HUDEP-2 (cell line): ENCODE measurements around the gene ZFYVE27.

ENCODE experiments used
- DNase-seq, 76 experiments: peaks; one replicate each; lab custom pipeline; 2025; ENCODE audit not compliant: unreplicated experiment in 76 of 76; lab: John Stamatoyannopoulos, UW

ZFYVE27 gene

DNA sequence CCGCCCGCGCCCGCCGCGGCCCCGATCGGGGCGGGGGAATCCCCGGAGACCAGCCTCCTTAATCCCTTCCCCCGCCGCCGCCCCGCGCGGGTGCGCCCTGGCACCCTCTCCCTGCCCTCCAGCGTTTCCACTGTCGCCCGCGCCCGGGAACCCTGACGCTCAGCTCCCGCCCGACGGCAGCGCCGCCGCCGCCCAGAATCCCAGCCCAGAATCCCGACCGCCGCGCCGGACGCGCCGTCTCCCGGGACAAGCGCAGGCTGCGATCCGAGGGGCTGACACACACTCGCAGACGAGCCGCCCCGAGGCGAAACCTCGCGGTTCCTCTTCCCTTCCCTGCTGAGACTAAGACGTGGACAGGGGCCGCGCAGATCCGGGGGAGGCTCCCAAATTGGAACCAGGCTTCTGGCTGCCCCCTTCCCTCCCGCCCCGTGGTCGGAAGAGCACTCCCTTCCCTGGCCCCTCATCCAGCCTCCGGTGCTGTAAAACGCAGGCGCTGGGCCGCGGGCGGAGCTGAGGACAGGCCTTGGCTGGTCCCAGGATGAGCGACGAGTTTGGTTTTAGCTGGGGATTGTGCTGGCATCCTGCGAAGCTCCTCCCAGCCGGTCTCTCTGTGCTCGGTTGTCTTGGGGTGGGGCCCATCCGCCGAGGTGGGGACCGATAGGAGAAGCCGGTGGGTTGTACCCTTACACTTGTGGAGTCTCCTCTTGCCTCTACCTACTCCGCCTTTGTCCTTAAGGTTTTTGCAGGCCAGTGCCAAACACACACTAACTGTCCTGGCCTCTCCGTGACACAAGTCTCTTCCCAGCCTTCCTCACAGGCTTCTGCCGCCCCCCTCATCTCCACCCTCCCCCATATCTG, 22.3 kb upstream of the ZFYVE27 start:
- DNase-seq, result peak in 40 of 76 experiments; percentile 9 to 66 (median 32)

DNA sequence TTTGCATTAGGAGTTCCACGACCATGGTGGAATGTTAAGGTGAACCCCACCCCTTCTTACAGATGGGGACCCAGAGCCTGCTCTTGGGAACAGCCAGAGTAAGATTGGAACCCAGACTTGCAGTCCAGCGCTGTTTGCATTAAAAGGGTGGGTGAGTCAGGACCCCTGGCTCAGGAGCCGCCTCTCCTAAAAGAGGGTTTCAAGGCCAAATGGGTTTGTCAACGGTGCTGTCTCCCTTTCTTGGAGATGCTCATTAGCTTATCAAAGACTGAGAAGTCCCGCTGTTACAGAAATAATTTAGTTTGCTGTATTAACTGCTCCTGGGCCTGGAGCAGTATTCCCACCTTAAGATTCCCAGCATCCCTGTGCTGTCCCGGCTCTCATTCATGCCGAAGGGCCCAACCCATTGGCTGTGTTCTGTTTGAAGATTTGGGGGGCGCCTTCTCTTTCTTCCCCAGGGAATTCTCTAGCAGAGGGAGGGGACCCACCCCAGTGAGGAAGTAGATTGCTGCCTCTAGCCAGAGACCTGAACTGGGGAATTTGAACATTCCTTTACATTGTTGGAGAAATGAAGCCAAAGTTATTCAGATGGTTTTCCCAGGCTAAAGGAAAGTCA, 21.6 kb upstream of the ZFYVE27 start:
- no peak for DNase-seq

- no peak for DNase-seq
These were observed 19.3 kb upstream of the ZFYVE27 start for GRCh38 chr10:97717627-97718026.

GRCh38 chr10:97718178-97718577, 18.8 kb upstream of the ZFYVE27 start:
- peak in 5 of 76 experiments; percentile 10 to 18 (median 12) for DNase-seq

DNA sequence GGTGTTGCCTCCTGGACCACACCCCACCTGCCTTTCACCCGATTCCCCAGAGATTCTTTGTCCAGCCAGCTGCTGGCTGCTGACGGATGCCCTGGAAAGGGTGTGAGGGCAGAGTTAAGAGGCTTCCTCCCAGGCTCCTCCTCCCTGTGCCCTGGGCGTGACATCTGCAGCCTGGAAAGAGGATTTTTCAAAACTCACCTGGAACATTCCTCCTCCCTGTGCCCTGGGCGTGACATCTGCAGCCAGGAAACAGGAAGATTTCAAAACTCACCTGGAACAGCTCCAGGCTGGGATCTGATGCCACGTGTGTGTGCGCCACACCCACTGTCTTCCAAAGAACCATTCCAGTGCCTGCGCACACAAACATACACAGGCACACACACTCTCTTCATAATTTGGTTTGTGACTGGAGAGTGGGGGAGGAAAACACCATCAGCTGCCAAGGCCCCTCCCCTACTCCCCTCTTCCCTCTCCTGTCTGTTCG, 18.2 kb upstream of the ZFYVE27 start:
- no peak for DNase-seq

DNA sequence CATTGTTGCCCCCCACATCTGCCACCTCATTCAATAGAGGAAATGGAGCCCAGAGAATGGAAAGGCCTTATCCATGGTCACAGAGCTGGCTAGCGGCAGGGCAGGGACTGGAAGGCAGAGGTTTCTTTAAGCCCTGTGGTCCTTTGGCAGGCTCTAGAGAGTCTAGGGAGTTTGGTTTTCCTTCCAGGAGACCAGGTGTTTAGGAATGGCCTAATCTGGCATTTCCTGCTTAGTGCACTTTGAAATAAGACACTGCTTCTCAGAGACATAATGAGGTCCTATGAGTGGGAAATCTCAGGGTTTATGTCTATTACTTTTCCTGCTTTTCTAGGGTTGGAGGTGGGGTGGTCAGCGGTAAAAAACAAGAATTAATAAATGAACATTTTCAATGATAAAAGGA, 17.3 kb upstream of the ZFYVE27 start:
- DNase-seq, result no peak

- DNase-seq, result no peak
These were observed 14.8 kb upstream of the ZFYVE27 start for GRCh38 chr10:97721871-97722780.

DNA sequence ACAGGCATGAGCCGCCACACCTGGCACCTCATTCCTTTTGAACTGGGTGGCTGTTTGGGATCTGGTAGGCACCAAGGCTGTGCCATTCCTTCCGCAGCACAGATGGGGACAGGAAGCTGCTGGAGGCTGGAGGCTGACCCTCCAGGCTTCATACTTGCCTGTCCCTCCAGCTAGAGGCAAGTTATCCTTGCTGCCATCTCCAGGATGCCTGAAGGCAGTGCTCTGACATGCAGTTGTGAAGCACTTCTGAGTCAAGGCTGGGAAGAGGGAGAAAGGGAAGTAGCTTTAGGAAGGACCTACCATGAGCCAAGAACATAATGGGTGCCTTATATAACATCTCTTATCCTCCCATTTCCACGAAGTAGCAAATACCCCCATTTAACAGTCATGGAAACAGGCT, 13.9 kb upstream of the ZFYVE27 start:
- DNase-seq, result no peak

DNA sequence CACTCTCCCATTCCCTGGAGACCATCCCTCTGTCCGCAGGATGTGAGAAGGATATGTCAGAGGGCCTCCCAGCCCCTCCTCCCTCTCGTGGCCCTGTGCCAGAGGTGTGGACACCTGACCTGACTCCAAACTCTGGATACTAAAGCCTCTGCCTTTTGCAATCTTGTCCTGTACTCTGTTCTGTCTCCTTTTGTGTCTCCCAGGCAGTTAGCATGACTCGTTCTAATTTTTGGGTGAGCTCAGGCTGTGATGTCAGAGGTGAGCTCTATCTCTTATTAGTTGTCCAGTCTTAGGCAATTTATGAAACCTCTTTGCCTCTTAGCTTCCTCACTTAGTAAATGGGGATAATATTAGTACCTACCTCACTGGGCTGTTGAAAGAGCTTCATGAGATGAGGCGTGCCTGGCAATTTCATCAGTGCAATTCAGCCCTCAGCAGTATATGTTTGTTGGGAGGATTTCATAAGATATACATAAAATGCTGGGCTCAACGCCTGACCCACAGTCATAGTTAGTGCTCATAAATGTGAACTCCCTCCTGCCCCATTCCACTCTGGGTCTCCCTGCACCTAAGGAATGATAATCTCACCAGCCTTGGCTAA, 12.5 kb upstream of the ZFYVE27 start:
- no peak for DNase-seq

DNA sequence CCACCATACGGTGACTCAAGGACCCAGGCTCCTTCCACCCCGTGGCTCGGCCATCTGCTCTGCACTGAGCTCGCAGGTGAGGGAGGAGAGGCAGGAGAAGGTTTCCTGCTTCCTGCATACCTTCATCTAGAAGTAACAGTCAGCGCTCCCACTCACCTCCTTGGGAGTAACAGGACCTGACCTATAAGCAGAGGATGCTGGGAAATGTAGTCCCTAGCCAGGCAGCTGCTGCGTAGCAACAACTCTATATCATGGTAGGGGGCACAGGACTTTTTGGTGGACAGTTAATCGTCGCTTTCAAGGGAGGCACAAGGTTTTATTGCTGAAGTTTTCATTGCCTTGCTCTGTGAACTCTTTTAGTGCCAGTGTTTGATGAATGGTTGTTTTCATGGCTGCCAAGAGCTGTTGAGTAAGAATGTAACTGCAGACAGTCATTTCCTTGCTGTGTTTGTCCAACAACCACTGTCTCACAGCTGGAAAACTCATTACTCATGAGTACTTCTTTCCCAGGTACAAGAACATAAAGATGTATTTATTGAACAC, 10.2 kb upstream of the ZFYVE27 start:
- DNase-seq, result no peak

GRCh38 chr10:97729014-97729413, 7.9 kb upstream of the ZFYVE27 start:
- DNase-seq, result no peak

GRCh38 chr10:97731346-97732051, 5.4 kb upstream of the ZFYVE27 start:
- DNase-seq, result peak in 51 of 76 experiments; percentile 3 to 64 (median 35)

DNA sequence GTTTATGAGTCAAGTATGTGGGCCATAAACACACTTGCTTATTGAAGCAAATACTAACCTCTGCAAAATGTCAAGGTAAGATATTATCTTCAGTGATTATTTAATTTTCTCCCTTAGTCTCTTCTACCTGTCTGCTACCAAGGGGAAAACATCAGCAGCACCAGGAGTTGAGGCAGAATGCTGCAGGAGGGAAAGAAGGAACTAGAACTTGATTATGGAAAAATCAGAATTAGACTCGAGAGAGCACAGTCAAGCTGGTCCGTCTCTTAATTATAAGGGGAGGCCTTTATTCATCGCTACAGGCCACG, 4.9 kb upstream of the ZFYVE27 start:
- no peak for DNase-seq

DNA sequence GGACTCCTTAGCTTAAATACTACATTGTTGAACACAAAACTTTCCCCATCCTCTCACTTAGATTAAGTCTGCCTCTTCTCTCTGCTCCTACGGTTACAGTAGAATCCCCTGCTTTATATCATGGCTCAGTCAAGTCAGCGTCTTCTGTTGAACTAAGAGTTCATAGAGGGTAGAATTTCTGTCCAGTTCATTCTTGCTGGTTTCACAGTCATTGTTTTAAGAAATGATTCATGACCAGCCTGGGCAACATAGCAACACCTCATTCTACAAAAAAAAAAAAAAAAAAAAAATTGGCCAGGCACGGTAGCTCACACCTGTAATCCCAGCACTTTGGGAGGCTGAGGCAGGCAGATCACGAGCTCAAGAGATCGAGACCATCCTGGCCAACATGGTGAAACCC, 3.7 kb upstream of the ZFYVE27 start:
- DNase-seq, result no peak

- DNase-seq, result no peak
These were observed 2.9 kb upstream of the ZFYVE27 start for GRCh38 chr10:97734021-97734420.

- DNase-seq, result no peak
These were observed 476 bp upstream of the ZFYVE27 start for GRCh38 chr10:97736403-97736901.

DNA sequence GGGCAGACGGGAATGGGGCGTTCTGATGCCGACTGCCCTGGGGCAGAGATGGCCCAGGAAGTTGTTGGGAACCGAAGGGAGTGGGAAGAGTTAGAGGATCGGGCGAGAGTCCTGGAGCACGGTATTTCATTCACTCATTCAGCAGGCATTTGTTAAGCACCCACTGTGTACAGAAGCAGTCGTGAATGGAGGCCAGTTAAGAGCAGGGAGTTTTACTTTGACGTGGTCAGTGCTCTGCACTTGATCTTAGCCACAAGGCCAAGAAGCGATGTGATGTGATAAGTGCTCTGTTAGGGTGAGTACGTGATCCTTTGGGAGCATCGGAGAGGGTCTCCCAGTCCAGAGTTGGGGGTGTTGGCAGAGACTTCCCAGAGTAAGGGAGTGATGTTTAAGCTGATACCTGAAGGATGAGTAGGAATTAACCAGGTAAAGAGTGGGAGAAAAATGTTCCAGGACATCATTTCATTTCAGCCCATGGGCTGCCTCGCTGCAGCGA, 890 bp downstream of the ZFYVE27 start:
- DNase-seq, result no peak

GRCh38 chr10:97738616-97739015, 1.7 kb downstream of the ZFYVE27 start:
- DNase-seq, result peak in 7 of 76 experiments; percentile 2 to 25 (median 11)

- no peak for DNase-seq
These were observed 3.7 kb downstream of the ZFYVE27 start for GRCh38 chr10:97740613-97741012.
